ENCODE measurements around the gene HSPB1.

- TF ChIP-seq POLR2A (IDR thresholded peaks at IDR 0.05; ENCODE audit: low read depth, low read length), result no peak
- no peak for TF ChIP-seq TAF1 (IDR thresholded peaks at IDR 0.05; ENCODE audit: low read depth, low read length)
- no peak for TF ChIP-seq POLR2AphosphoS5 (IDR thresholded peaks at IDR 0.05; ENCODE audit: low read depth, low read length)
- TF ChIP-seq SPI1 (IDR thresholded peaks at IDR 0.05; ENCODE audit: low read depth, low read length), result no peak
- TF ChIP-seq POU2F2 (IDR thresholded peaks at IDR 0.05; ENCODE audit: low read depth, low read length), result no peak
These were observed 43.1 kb upstream of the HSPB1 start for GRCh38 chr7:76259124-76260093.

All from GM12891 (cell line).